ENCODE measurements around the gene SMAD7.

DNA sequence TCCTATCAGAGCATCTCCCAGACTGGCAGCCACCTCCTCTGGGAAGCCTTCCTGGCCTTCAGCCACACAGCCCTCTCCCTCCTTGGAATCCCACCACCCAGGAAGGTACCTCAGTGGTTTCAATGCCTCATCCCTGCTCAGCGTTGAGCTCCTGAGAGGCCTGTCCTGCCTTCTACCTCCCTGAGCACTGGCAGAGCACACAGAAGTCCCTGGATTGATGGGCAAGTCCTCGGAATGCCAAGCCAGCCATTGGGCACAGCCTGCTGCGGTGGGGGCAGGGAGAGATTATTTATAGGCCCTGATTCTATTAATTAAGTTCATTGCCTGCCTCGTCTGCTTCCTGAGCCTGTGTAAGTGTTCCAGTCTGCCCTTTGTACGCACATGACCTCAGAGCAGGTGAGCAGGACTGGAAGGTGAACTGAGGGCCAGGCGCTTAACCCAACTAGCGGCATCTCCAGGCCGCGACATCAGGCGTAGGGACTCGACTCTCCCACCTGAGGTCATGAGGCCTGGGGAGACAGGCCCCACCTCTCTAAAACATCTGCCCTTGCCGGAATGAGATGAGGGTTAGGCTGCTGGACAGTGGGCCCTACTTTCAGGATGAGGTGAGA, 63.4 kb downstream of the SMAD7 start:
- TF ChIP-seq, protein P1, sequence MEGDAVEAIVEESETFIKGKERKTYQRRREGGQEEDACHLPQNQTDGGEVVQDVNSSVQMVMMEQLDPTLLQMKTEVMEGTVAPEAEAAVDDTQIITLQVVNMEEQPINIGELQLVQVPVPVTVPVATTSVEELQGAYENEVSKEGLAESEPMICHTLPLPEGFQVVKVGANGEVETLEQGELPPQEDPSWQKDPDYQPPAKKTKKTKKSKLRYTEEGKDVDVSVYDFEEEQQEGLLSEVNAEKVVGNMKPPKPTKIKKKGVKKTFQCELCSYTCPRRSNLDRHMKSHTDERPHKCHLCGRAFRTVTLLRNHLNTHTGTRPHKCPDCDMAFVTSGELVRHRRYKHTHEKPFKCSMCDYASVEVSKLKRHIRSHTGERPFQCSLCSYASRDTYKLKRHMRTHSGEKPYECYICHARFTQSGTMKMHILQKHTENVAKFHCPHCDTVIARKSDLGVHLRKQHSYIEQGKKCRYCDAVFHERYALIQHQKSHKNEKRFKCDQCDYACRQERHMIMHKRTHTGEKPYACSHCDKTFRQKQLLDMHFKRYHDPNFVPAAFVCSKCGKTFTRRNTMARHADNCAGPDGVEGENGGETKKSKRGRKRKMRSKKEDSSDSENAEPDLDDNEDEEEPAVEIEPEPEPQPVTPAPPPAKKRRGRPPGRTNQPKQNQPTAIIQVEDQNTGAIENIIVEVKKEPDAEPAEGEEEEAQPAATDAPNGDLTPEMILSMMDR (conservative IDR thresholded peaks at IDR 0.05) = no peak
- no peak for TF ChIP-seq EZH2 (IDR thresholded peaks at IDR 0.05; ENCODE audit: low read depth)
